PC-3 (cell line): ENCODE measurements around the gene SEC31B. TPM values are rescaled to one million over a fixed set of nuclear protein-coding genes. Genes with fewer than 3 reads are reported as not detected.
A peak's percentile ranks its signal among the peaks of the same experiment; 100 is the strongest.

ENCODE experiments used
- ATAC-seq: fragments of 200-7000 bp; cut with Tn5 transposase; 2 replicates; pipeline ENCODE4 v1.9.1; 2020; ENCODE audit warnings: mild to moderate bottlenecking, moderate library complexity
- BruUV-seq: library from RNA; stranded (reverse); fragments of 400-500 nt; replicated peaks from 2 replicates; lab custom pipeline; 2021; lab: Mats Ljungman, UMichigan
- CTCF ChIA-PET: fragments of 300-600 bp; sonication (Branson Sonifier 250); formaldehyde crosslinking; loops from one replicate; lab custom pipeline; 2022; ENCODE audit warnings: antibody characterized with exemption; lab: Charles Lee
- POLR2A ChIA-PET: fragments of 300-600 bp; sonication (Branson Sonifier 250); formaldehyde crosslinking; loops from one replicate; lab custom pipeline; 2022; ENCODE audit warnings: antibody characterized with exemption; ENCODE audit not compliant: unreplicated experiment; lab: Charles Lee
- DNase-seq: peaks from one replicate; pipeline ENCODE4 v3.0.0-alpha.2; 2015
- H2AFZ ChIP-seq: fragments of 300-600 bp; sonication (generic); 2 replicates; pipeline ENCODE4 v1.6.0; 2016; ENCODE audit warnings: antibody characterized with exemption, low read length
- H3F3A ChIP-seq: fragments of 300-600 bp; sonication (generic); one replicate; pipeline ENCODE4 v1.6.0; 2017; ENCODE audit warnings: antibody characterized with exemption, low read length, control low read depth, mild to moderate bottlenecking; ENCODE audit not compliant: unreplicated experiment
- H3K27ac ChIP-seq: fragments of 300-600 bp; sonication (generic); 2 replicates; pipeline ENCODE4 v1.5.1; 2016; ENCODE audit warnings: mild to moderate bottlenecking, low read length
- H3K27me3 ChIP-seq: fragments of 300-600 bp; sonication (generic); 2 replicates; pipeline ENCODE4 v1.6.1; 2016; ENCODE audit warnings: low read length, mixed read lengths
- H3K36me3 ChIP-seq: fragments of 300-600 bp; sonication (generic); 2 replicates; pipeline ENCODE4 v1.6.1; 2016; ENCODE audit warnings: low read depth, mixed run types, low read length, mixed read lengths
- H3K4me1 ChIP-seq: fragments of 300-600 bp; sonication (generic); 2 replicates; pipeline ENCODE4 v1.5.1; 2016; ENCODE audit warnings: low read length; ENCODE audit not compliant: insufficient read depth
- H3K4me2 ChIP-seq: fragments of 300-600 bp; sonication (generic); 2 replicates; pipeline ENCODE4 v1.6.0; 2016; ENCODE audit warnings: low read length
- H3K4me3 ChIP-seq: fragments of 300-600 bp; sonication (generic); 2 replicates; pipeline ENCODE4 v1.5.1; 2016; ENCODE audit warnings: mild to moderate bottlenecking, low read length, mixed read lengths
- H3K79me2 ChIP-seq: fragments of 300-600 bp; sonication (generic); 2 replicates; pipeline ENCODE4 v1.6.1; 2017; ENCODE audit warnings: low read length, mixed read lengths
- H3K9ac ChIP-seq: fragments of 300-600 bp; sonication (generic); 2 replicates; pipeline ENCODE4 v1.6.0; 2016; ENCODE audit warnings: mild to moderate bottlenecking, low read length
- H3K9me2 ChIP-seq: fragments of 300-600 bp; sonication (generic); replicated peaks from 2 replicates; pipeline ENCODE4 v1.6.1; 2016; ENCODE audit warnings: mixed run types, low read length, mixed read lengths
- H3K9me3 ChIP-seq: fragments of 300-600 bp; sonication (generic); 2 replicates; pipeline ENCODE4 v1.6.1; 2016; ENCODE audit warnings: low read length, mixed read lengths
- H4K20me1 ChIP-seq: fragments of 300-600 bp; sonication (generic); 2 replicates; pipeline ENCODE4 v1.6.1; 2016; ENCODE audit warnings: low read length, mixed read lengths
- EZH2 ChIP-seq: fragments of 300-600 bp; sonication (generic); IDR thresholded peaks from one replicate; pipeline ENCODE4 v1.6.1; 2017; ENCODE audit warnings: antibody characterized with exemption, mild to moderate bottlenecking, low read length; ENCODE audit not compliant: unreplicated experiment
- EZH2phosphoT487 ChIP-seq: fragments of 300-600 bp; sonication (generic); IDR thresholded peaks from 2 replicates; pipeline ENCODE4 v1.6.1; 2018; ENCODE audit warnings: mild to moderate bottlenecking, antibody characterized with exemption, low read length, borderline replicate concordance
- intact Hi-C: fragments of 100-400 bp; cut with micrococcal nuclease; formaldehyde crosslinking; loops from 2 replicates; pipeline ENCODE4 v1.9.0; 2023
- total RNA-seq: library from RNA; depleted of rRNA; stranded (reverse); fragments of >200 nt; gene quantifications from 2 replicates; pipeline ENCODE4 v1.2.3, GENCODE V29; 2014
- TF ChIP-seq, protein P1 (sequence below): fragments of 300-600 bp; sonication (generic); conservative IDR thresholded peaks from 2 replicates; pipeline ENCODE4 v1.5.1; 2017; ENCODE audit warnings: antibody characterized with exemption, low read depth, mild to moderate bottlenecking, low read length

Gene SEC31B
- total RNA-seq, 1 experiment from 2014 or later = 1.6 TPM

DNA sequence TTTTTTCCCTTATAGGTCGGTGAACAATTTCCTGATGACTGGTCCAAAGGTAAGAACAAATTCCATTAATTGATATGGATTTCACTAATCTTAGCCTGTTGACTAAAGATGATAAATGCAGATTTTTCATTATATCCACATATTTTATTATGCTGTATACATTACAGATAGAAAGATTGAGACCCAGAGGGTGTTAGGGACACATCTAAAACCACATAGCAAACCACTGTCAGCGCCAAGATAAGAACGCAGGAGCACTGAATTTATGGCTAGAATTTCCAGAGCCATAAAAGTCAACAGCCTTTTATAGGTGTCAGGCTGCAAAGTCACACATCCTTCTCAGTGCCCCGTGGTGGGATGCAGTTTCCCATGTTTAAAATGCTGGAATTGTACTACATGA, 40.6 kb downstream of the SEC31B start:
- Histone ChIP-seq H3K9me2 (no peaks in the 10 kb centered on the region), H3K4me2 (no peak overlapping the region), H3F3A (no peaks in the 10 kb centered on the region), H3K36me3 (no peaks in the 10 kb centered on the region), H3K79me2 (no peaks in the 10 kb centered on the region), H3K27ac (no peak overlapping the region), H3K9me3 (no peaks in the 10 kb centered on the region), H4K20me1 (no peaks in the 10 kb centered on the region), H3K4me1 (no peaks in the 10 kb centered on the region), H3K9ac (no peak overlapping the region), H3K4me3 (no peak overlapping the region), H3K27me3 (peaks cover 12% of the 10 kb centered on the region), H2AFZ (no peak overlapping the region)
- no TSS peak for BruUV-seq
- ATAC-seq (no peak), DNase-seq (no peak)
- ChIA-PET CTCF (no interaction called here), POLR2A (no interaction called here)
- TF ChIP-seq EZH2phosphoT487 = no peak
- TF ChIP-seq, protein P1, sequence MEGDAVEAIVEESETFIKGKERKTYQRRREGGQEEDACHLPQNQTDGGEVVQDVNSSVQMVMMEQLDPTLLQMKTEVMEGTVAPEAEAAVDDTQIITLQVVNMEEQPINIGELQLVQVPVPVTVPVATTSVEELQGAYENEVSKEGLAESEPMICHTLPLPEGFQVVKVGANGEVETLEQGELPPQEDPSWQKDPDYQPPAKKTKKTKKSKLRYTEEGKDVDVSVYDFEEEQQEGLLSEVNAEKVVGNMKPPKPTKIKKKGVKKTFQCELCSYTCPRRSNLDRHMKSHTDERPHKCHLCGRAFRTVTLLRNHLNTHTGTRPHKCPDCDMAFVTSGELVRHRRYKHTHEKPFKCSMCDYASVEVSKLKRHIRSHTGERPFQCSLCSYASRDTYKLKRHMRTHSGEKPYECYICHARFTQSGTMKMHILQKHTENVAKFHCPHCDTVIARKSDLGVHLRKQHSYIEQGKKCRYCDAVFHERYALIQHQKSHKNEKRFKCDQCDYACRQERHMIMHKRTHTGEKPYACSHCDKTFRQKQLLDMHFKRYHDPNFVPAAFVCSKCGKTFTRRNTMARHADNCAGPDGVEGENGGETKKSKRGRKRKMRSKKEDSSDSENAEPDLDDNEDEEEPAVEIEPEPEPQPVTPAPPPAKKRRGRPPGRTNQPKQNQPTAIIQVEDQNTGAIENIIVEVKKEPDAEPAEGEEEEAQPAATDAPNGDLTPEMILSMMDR = no peak
- TF ChIP-seq EZH2 = no peak
- intact Hi-C loops = no loop called here

DNA sequence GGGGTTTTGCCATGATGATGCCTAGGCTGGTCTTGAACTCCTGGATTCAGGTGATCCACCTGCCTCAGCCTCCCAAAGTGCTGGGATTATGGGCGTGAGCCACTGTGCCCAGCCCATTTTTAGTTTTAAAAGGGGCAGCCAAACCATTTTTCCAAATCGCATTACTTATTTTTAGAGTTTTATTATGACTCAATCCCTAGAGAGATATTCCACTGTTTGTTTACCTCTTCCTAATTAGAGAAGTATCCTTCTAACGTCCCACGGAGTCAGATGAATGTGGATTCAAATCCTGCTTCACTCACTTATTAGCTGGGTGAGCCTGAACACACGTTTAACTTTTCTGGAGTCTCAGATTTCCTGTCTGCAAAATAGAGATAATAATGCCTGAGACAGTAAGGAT, 41.7 kb downstream of the SEC31B start:
- CTCF ChIA-PET = no interaction called here
- H2AFZ ChIP-seq = no peak overlapping the region
- H3K9ac ChIP-seq = no peak overlapping the region
- no peaks in the 10 kb centered on the region for H3K4me1 ChIP-seq
- DNase-seq (no peak), ATAC-seq (no peak)
- H3K79me2 ChIP-seq = no peaks in the 10 kb centered on the region
- H3K4me3 ChIP-seq = no peak overlapping the region
- no peak overlapping the region for H3K4me2 ChIP-seq
- no peak for TF ChIP-seq EZH2phosphoT487
- H3F3A ChIP-seq = no peaks in the 10 kb centered on the region
- no peaks in the 10 kb centered on the region for H3K9me3 ChIP-seq
- intact Hi-C loops = no loop called here
- POLR2A ChIA-PET = no interaction called here
- no peaks in the 10 kb centered on the region for H4K20me1 ChIP-seq
- no peak overlapping the region for H3K27ac ChIP-seq
- no TSS peak for BruUV-seq
- no peaks in the 10 kb centered on the region for H3K9me2 ChIP-seq
- peaks cover 12% of the 10 kb centered on the region for H3K27me3 ChIP-seq
- no peaks in the 10 kb centered on the region for H3K36me3 ChIP-seq

DNA sequence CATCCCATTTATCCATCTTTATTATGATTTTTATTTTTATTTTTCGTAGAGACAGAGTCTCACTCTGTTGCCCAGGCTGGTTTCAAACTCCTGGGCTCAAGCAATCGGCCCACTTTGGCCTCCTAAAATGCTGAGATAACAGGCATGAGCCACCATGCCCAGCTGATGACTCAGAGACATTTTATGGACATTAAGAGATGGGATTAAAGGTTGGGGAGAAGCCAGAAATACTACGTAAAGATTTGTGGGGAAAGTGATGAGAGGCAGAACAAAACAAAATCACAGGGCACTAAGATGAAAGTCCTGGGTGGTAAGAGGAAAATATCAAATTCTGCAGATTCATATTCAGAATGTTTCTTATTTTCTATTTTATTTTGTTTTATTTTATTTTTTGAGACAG, 49.3 kb downstream of the SEC31B start:
- Histone ChIP-seq H3K4me2 (no peak overlapping the region), H3K4me1 (no peaks in the 10 kb centered on the region), H3K27ac (no peak overlapping the region), H3K9ac (no peak overlapping the region), H3K4me3 (no peak overlapping the region), H3K27me3 (peaks cover 28% of the 10 kb centered on the region), H3K36me3 (no peaks in the 10 kb centered on the region), H3K79me2 (no peaks in the 10 kb centered on the region), H2AFZ (no peak overlapping the region), H3F3A (no peaks in the 10 kb centered on the region), H3K9me3 (no peaks in the 10 kb centered on the region), H4K20me1 (no peaks in the 10 kb centered on the region), H3K9me2 (no peaks in the 10 kb centered on the region)
- CTCF ChIA-PET = no interaction called here
- intact Hi-C loops = no loop called here
- POLR2A ChIA-PET = no interaction called here
- DNase-seq (peak; percentile 54), ATAC-seq (no peak)
- BruUV-seq = no TSS peak
- TF ChIP-seq EZH2phosphoT487 = no peak
- TF ChIP-seq EZH2 = no peak

DNA sequence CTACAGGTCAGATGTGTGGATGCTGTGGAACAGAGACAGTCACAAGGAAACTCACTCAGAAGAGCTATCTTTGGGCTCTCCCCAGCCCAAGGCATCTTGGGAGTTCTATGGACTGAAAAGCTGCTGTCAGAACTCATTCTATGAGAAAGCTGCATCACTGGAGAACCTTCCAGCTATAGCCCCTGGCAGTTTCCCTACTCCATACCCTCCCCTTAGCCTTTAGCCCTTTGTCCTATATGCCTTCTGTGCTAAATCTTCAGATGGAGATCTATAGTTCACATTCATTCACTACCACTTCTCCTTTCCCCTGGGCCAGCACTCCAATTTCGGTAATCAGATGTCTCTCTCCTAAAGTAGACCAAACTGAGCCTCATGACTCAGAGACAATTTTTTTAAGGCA, 49.9 kb downstream of the SEC31B start:
- Histone ChIP-seq H3K9me2 (no peaks in the 10 kb centered on the region), H3K4me2 (no peak overlapping the region), H3K79me2 (no peaks in the 10 kb centered on the region), H4K20me1 (no peaks in the 10 kb centered on the region), H3K9me3 (no peaks in the 10 kb centered on the region), H3K27ac (no peak overlapping the region), H3K4me3 (no peak overlapping the region), H2AFZ (no peak overlapping the region), H3K36me3 (no peaks in the 10 kb centered on the region), H3K4me1 (no peaks in the 10 kb centered on the region), H3F3A (no peaks in the 10 kb centered on the region), H3K9ac (no peak overlapping the region), H3K27me3 (peaks cover 34% of the 10 kb centered on the region)
- TF ChIP-seq, protein P1 = no peak
- TF ChIP-seq EZH2 (no peak), EZH2phosphoT487 (no peak)
- DNase-seq (no peak), ATAC-seq (no peak)
- POLR2A ChIA-PET = no interaction called here
- CTCF ChIA-PET = no interaction called here
- BruUV-seq = no TSS peak
- intact Hi-C loops = no loop called here
